ES-I3 (cell line): ENCODE measurements around the gene MCCC2.
"Not testable (repeated sequence)": the region's sequence is repeated elsewhere in the genome, so short reads cannot be mapped to it uniquely, and the experiment has no call there.

Experiments used
- H3K36me3 ChIP-seq: 2 replicates; pipeline ENCODE4 v1.6.1; 2013; ENCODE audit warnings: mild to moderate bottlenecking, low read length, control low read depth, moderate library complexity; ENCODE audit not compliant: insufficient read depth
- H3K4me1 ChIP-seq: 2 replicates; pipeline ENCODE4 v1.6.1; 2013; ENCODE audit warnings: mild to moderate bottlenecking, control low read depth, low read length; ENCODE audit not compliant: insufficient read depth
- H3K9ac ChIP-seq: 2 replicates; pipeline ENCODE4 v1.6.1; 2013; ENCODE audit warnings: low read depth, mild to moderate bottlenecking, low read length, moderate library complexity
- H3K9me3 ChIP-seq: 2 replicates; pipeline ENCODE4 v1.6.1; 2013; ENCODE audit warnings: mild to moderate bottlenecking, low read length, moderate library complexity; ENCODE audit not compliant: control insufficient read depth, insufficient read depth

MCCC2 gene

DNA sequence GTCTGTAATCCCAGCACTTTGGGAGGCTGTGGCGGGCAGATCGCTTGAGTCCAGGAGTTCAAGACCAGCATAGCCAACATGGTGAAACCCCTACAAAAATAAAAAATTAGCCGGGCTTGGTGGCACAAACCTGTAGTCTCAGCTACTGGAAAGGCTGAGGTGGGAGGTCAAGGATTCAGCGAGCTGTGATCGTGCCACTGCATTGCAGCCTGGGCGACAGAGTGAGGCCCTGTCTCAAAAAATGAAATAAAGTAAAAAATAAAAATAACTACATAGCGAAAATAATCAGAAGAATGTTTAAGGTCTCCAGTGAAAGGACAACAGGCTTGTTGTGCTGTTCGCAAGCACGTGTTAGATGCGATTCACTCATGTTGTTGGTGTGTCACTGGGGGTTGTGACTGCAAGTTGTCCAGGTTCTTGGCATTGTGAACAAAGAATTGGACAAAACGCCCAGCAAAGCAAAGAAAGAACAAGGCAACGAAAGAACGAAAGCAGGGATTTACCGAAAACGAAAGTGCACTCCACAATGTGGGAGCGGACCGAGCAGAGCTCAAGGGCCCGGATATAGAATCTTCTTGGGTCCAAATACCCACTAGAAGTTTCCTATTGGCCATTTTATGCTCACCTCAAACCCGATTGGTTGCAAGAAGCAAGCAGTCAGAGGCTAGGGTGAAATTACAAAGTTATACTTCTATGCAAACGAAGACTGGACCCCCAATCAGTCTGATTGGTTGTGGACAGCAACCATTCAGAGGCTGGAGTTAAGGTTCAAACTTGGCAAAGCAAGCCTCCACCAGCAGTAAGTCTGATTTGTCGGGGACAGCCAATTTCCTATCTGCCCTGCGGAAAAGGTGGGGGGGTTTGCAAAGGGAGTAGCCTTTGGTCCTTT is 844 bp upstream of the MCCC2 start:
- H3K9ac ChIP-seq, result peak overlapping the region; percentile 53; the same call in 1 of the 2 replicates
- no peaks in the 10 kb centered on the region for H3K4me1 ChIP-seq
- no peaks in the 10 kb centered on the region for H3K36me3 ChIP-seq
- no peaks in the 10 kb centered on the region for H3K9me3 ChIP-seq

DNA sequence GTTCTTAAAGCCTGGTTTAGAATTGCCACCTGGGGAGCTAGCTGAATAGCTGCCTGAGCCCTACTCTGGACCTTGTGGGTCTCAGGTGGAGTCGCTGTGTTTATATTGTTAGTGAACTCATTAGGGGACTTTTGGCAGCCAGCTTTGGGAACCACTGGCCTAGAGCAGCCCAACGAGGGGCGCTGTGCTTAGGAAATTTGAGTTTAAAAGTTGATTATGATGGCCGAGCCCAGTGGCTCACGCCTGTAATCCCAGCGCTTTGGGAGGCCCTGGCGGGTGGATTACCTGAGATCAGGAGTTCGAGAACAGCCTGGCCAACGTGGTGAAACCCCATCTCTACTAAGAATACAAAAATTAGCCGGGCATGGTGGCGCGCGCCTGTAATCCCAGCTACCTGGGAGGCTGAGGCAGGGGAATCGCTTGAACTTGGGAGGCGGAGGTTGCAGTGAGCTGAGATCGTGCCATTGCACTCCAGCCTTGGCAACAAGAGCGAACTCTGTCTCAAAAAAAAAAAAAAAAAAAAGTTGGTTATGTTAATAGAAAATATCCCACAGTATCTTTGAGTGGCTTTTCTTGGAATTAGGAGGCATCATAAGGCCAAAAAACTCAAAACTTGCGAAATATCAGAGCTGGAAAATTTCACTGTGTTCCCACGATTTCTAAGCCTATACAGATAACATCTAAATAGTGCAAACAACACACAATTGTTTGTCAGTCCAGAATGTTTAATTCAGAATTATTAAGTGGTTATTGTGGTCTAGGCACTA is 809 bp downstream of the MCCC2 start:
- H3K4me1 ChIP-seq, result no peaks in the 10 kb centered on the region
- H3K36me3 ChIP-seq, result no peaks in the 10 kb centered on the region
- H3K9ac ChIP-seq, result peak overlapping the region; percentile 53
- H3K9me3 ChIP-seq, result no peaks in the 10 kb centered on the region

DNA sequence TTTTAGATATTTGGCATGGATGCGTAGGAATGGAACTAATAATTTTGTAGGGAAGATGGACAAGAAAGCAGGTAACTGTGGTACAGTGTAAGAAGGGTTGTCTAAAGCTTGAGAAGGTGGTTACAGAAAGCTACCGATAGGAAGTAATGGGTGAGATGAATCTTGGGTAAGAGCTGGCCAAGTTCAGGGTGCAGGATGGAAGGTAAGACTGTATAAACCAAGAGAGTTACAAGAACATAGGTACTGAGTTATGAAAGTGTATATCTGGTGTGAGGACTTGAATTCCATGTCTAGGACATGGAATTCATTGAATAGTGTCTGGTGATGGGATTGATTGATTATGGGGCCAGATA is 1.4 kb downstream of the MCCC2 start:
- no peaks in the 10 kb centered on the region for H3K36me3 ChIP-seq
- H3K9me3 ChIP-seq, result no peaks in the 10 kb centered on the region
- H3K4me1 ChIP-seq, result no peaks in the 10 kb centered on the region
- H3K9ac ChIP-seq, result no peak overlapping the region

DNA sequence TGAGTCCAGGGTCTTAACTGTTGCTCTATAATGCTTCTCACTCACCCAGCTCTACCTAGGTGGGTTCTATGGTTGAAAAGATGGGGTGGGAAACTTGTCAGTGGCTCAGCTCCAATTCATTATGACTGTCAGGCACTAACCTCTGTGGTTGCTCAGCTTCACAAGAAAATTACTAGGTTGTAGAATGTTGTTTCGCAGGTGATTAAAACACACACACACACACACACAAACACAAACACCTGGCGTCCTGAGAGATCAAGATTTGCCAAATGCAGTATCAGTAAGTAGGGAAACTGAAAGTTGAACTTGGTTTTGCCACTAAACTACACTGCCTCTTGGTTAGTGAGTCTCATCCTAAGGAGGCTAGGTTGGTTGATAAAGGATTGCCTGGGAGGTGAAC is 2.8 kb downstream of the MCCC2 start:
- Histone ChIP-seq H3K9ac (no peak overlapping the region), H3K4me1 (no peaks in the 10 kb centered on the region), H3K36me3 (no peaks in the 10 kb centered on the region), H3K9me3 (no peaks in the 10 kb centered on the region)

DNA sequence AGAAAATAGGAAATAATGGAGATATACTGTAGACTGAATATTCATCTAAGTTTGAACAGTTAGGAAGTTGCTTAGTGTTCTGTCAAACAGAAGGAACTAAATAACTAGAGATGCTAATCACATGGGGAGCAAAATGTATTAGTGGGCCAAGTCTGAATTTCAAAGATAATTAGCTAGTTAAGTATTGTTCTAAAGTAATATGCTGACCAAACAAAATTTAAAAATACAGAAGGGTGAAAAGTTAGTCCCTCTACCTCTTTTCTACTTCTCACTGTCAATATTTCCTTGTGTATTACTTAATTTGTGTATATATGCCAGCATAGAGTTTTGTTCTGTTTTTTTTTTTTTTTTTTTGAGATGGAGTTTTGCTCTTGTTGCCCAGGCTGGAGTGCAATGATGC is 4.0 kb downstream of the MCCC2 start:
- no peaks in the 10 kb centered on the region for H3K4me1 ChIP-seq
- H3K9ac ChIP-seq, result no peak overlapping the region
- no peaks in the 10 kb centered on the region for H3K36me3 ChIP-seq
- no peaks in the 10 kb centered on the region for H3K9me3 ChIP-seq

DNA sequence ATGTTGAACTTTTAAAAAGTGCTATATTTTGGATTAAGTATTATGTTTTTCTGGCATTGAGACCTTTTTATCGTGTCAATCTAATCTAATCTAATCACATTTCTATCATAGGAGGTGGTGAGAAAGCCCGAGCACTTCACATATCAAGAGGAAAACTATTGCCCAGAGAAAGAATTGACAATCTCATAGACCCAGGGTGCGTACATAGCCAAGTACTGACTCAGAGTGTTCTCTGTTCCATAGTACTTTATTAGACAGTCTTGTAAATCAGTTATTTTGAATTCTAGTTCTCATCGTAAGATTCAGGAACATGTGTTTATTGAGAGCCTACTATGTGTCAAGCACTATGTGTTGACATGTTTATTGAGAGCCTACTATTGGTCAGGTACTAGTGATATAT is 9.0 kb downstream of the MCCC2 start:
- Histone ChIP-seq H3K36me3 (no peaks in the 10 kb centered on the region), H3K9ac (no peak overlapping the region), H3K9me3 (no peaks in the 10 kb centered on the region), H3K4me1 (no peaks in the 10 kb centered on the region)

DNA sequence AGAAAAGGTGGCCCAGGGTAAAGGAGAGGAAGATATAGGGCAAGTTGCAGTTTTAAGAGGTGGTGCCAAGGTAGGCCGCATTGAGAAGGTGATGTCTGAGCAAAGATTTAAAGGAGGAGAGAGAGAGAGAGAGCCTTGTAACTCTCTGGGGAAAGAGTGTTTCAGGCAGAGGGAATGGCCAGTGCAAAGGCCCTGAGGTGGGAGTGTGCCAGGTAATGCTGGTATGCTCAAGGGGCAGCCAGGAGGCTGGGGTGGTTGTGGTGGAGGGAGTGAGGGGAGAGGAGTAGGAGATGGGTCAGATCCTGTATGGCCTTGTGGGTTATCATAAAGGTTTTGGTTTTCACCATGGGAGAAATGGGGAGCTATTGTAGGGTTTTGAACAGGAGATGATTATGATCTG is 9.9 kb downstream of the MCCC2 start:
- no peaks in the 10 kb centered on the region for H3K4me1 ChIP-seq
- H3K9ac ChIP-seq, result no peak overlapping the region
- H3K9me3 ChIP-seq, result no peaks in the 10 kb centered on the region
- H3K36me3 ChIP-seq, result 0 out of 2 replicates have a peak, but pooled peaks cover 3% of the 10 kb centered on the region

DNA sequence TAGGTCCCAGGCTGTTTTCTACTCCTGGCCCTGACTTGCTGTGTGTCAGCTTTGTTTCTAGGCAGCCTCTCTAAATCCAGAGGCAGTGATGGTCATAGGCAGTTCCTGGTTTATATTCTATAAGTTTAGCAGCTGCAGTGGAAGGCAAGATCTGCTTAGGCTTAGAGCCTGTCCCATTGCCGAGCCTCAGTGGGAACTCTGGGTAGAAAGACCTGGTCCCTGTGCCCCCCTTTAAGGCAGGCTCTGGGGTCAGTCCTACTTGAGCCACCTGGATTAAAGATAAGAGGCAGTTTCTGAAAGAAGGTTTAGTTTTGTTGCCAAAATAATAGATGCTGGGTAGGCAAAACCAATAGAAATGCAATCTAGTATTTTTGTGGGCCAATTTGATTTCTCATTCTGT is 13.6 kb downstream of the MCCC2 start:
- H3K9me3 ChIP-seq, result no peaks in the 10 kb centered on the region
- H3K9ac ChIP-seq, result no peak overlapping the region
- H3K4me1 ChIP-seq, result no peaks in the 10 kb centered on the region
- 0 out of 2 replicates have a peak, but pooled peaks cover 3% of the 10 kb centered on the region for H3K36me3 ChIP-seq

DNA sequence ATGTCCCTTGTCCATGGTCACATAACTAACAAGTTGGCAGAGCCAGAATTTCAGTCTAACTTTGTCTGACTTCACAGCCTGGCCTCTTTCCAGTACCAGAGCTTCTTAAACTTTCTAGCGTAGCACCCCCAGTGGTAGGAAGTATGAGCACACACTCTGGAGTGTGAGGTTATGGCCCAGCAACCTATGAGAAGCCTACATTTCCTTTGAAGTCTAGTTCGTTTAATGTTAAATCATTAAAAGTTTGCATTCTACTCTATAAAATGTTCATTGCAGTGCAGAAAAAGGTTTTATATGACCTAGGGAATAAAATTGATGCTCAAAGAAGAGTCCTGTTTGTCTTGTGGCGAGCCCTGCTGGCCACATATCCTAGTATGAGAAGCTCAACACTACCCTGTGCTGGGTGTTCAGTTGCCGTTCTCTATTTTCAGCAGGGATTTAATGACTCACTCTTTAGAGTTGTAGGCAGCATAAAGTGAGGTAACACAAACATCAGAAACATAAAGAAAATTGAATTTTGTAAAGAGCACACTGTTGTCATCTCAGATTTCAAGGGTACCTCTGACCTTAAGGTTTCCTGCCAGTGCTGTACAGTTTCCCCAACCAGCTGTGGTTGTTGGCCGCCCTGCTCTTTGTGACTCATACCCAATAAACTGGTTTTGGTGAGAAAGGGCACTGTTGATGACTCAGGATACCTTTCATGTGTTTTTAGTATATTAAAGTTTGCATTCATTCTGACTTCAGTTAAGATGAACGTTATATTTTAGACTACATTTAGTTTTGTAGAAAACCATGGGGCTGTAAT is 14.3 kb downstream of the MCCC2 start:
- H3K9ac ChIP-seq, result no peak overlapping the region
- no peaks in the 10 kb centered on the region for H3K4me1 ChIP-seq
- H3K9me3 ChIP-seq, result no peaks in the 10 kb centered on the region
- 0 out of 2 replicates have a peak, but pooled peaks cover 3% of the 10 kb centered on the region for H3K36me3 ChIP-seq

DNA sequence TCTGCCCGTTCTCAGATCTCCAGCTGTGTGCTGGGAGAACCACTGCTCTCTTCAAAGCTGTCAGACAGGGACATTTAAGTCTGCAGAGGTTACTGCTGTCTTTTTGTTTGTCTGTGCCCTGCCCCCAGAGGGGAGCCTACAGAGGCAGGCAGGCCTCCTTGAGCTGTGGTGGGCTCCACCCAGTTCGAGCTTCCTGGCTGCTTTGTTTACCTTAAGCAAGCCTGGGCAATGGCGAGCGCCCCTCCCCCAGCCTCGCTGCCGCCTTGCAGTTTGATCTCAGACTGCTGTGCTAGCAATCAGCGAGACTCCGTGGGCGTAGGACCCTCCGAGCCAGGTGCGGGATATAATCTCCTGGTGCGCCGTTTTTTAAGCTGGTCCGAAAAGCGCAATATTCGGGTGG is 22.8 kb downstream of the MCCC2 start:
- not testable (repeated sequence) for H3K4me1 ChIP-seq, H3K9ac ChIP-seq, H3K36me3 ChIP-seq, H3K9me3 ChIP-seq

DNA sequence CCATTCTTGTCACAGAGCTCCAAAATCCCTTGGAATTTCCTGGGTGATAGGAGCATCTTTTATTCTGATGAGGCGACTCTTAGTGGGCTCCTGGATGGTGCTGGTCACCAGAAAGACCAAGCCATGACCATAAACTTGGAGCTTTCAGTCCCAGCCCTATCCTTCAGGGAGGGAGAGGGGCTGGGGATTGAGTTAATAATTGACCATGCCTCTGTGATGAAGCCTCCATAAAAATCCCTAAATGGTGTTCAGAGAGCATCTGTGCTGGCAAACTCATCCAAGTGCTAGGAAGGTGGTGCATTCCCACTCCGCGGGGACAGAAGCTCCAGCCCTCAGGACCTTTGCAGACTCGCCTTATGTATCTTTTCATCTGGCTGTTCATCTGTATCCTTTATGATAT is 28.7 kb downstream of the MCCC2 start:
- Histone ChIP-seq H3K9me3 (no peaks in the 10 kb centered on the region), H3K36me3 (no peaks in the 10 kb centered on the region; the same call in 1 of the 2 replicates), H3K4me1 (no peaks in the 10 kb centered on the region), H3K9ac (no peak overlapping the region)

DNA sequence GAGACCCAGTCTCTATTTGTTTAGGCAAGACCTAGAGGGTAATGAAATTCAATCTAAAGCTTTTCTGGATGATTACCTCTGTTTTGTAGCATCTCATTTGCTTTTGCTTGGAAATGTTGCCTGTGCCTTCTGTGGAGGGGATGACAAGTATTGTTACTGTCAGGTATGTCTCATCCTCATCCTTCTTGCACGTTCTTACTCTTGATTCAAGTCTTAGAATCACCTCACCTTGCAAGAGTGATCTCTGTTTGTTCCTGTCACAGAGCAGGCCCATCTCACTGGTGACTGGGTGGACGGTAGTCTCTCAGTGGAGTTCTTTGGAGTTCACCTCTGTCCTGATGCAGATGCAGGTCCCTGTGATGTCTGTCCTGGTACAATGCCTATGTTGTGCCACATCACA is 33.5 kb downstream of the MCCC2 start:
- Histone ChIP-seq H3K9ac (no peak overlapping the region), H3K4me1 (no peaks in the 10 kb centered on the region), H3K36me3 (no peaks in the 10 kb centered on the region; the same call in 1 of the 2 replicates), H3K9me3 (no peaks in the 10 kb centered on the region)

DNA sequence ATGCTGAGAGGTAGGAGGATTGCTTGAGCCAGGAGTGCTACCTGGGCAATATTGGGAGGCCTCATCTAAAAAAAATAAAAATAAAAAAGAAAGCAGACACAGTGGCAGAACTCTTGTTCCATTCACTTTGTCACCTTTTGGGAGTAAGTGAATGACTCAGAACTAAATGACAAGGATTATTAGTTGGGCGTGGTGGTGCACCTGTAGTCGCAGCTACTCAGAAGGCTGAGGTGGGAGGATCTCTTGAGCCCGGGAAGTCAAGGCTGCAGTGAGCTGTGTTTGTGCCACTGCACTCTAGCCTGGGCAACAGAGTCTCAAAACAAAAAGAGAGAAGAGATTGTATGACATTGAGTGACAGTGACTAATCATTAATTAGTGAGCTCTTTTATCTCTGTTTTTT is 34.1 kb downstream of the MCCC2 start:
- Histone ChIP-seq H3K9me3 (no peaks in the 10 kb centered on the region), H3K4me1 (no peaks in the 10 kb centered on the region), H3K36me3 (no peaks in the 10 kb centered on the region)

DNA sequence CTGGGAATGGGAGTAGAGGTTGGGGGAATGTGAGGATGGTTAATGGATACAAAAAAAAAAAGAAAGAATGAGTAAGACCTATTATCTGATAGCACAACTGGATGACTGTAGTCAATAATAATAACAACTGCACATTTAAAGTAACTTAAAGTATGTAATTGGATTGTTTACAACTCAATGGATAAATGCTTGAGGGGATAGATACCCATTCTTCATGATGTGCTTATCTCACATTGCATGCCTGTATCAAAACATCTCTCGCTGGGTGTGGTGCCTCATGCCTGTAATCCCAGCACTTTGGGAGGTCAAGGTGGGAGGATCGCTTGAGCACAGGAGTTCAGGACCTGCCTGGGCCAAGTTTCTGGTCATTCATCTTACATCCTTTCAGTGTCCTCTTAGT is 34.6 kb downstream of the MCCC2 start:
- H3K4me1 ChIP-seq, result no peaks in the 10 kb centered on the region
- H3K9ac ChIP-seq, result no peak overlapping the region
- H3K36me3 ChIP-seq, result no peaks in the 10 kb centered on the region
- H3K9me3 ChIP-seq, result no peaks in the 10 kb centered on the region

More for the DNA sequence above, 34.1 kb downstream of the MCCC2 start:
- H3K9ac ChIP-seq, result no peak overlapping the region
